Gastrocnemius medialis (tissue), 4 donors: ENCODE results near the gene FAM168A. TPM values are rescaled to one million over a fixed set of nuclear protein-coding genes. Genes with fewer than 3 reads are reported as not detected.

Experiments
- ATAC-seq, 2 donors: fragments of 150-250 bp; one replicate each; pipeline ENCODE4 v1.9.1; 2016
- DNase-seq, 2 donors: peaks; one replicate each; pipeline ENCODE4 v3.0.0-alpha.2; 2019
- H3K27ac ChIP-seq, 4 donors: fragments of 200-600 bp; sonication (generic); 1 replicate in 1 of 4; 2 replicates in 3 of 4; pipeline ENCODE4 v1.5.1; 2016 to 2018; ENCODE audit warnings: mild to moderate bottlenecking in 2 of 4, moderate library complexity in 1 of 4
- H3K27me3 ChIP-seq, 3 donors: fragments of 200-600 bp; sonication (generic) in 2 of 3; 1 replicate in 1 of 3; 2 replicates in 2 of 3; pipeline versions ENCODE4 v1.5.1 to v1.6.0; 2016 to 2019; ENCODE audit warnings: mild to moderate bottlenecking in 1 of 3, moderate library complexity in 1 of 3
- H3K36me3 ChIP-seq, 2 donors: fragments of 200-600 bp; sonication (generic) in 1 of 2; one replicate each; pipeline ENCODE4 v1.5.1; 2017 to 2018
- H3K4me1 ChIP-seq, 2 donors: fragments of 200-600 bp; sonication (generic) in 1 of 2; one replicate each; pipeline ENCODE4 v1.5.1; 2016 to 2017; ENCODE audit warnings: mild to moderate bottlenecking in 2 of 2
- H3K4me3 ChIP-seq, 4 donors: fragments of 200-600 bp; sonication (generic) in 3 of 4; 1 replicate in 1 of 4; 2 replicates in 3 of 4; pipeline ENCODE4 v1.5.1; 2016 to 2019; ENCODE audit warnings: mild to moderate bottlenecking in 2 of 4
- H3K9me3 ChIP-seq, 3 donors: fragments of 200-600 bp; sonication (generic) in 2 of 3; 1 replicate in 1 of 3; 2 replicates in 2 of 3; pipeline ENCODE4 v1.5.1; 2016 to 2019
- POLR2A ChIP-seq, 2 donors: fragments of 450-650 bp; IDR thresholded peaks; one replicate each; pipeline ENCODE4 v1.6.1; 2017; ENCODE audit warnings: antibody characterized with exemption in 2 of 2, mild to moderate bottlenecking in 2 of 2, moderate library complexity in 2 of 2
- in situ Hi-C, 4 donors: fragments of 200-750 bp; cut with MboI; loops; one replicate each; pipeline versions ENCODE4 v1.15.0 to v1.8.0; 2017; ENCODE audit warnings: low sequenced_read_pairs in 4 of 4
- intact Hi-C: fragments of 100-400 bp; cut with DNase I; formaldehyde crosslinking; loops from one replicate; pipeline ENCODE4 v1.15.1; 2023; ENCODE audit warnings: low total_unique reads
- total RNA-seq, 4 donors: library from RNA; depleted of rRNA; stranded (reverse); fragments of >200 nt; gene quantifications; one replicate each; pipeline versions ENCODE4 v1.1.0 to v1.2.3, GENCODE V29; 2016
- TF ChIP-seq, protein P1 (sequence below), 5 experiments: fragments of 450-650 bp in 3 of 5; fragments of 200-600 bp in 2 of 5; sonication (generic) in 2 of 5; IDR thresholded peaks in 4 of 5; conservative IDR thresholded peaks in 1 of 5; 1 replicate in 4 of 5; 2 replicates in 1 of 5; pipeline ENCODE4 v1.5.1; 2016 to 2019; ENCODE audit warnings: antibody characterized with exemption in 5 of 5, mild to moderate bottlenecking in 3 of 5, moderate library complexity in 3 of 5

FAM168A gene
- total RNA-seq, 4 donors from 2014 or later, result 15.9 to 29.3 (median 21.4) TPM

DNA sequence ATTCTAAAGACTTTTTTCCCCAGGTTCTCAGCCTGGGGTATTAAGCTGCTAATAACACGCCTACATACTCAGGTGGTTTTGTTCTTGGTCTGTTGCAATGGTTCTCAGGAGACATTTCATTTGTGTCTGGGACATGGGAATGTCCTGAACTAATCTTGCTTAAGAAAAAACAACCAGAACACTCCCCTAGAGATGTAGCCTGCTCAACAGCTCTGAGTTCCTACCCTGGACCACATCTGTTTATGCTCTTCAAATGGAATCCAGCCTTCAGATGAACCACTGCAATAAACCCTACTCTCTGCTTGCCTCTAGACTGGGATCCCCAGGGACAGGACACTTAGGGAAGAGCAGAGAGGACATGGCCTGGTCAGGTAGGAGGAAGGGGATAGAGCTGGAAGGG, 191.8 kb downstream of the FAM168A start:
- no peaks in the 10 kb centered on the region for H3K9me3 ChIP-seq
- intact Hi-C loops, result no loop called here
- peaks cover 4 to 9% of the 10 kb centered on the region in 2 donors for H3K4me1 ChIP-seq
- no peak overlapping the region for H3K27ac ChIP-seq
- H3K4me3 ChIP-seq, result no peak overlapping the region
- TF ChIP-seq, protein P1, sequence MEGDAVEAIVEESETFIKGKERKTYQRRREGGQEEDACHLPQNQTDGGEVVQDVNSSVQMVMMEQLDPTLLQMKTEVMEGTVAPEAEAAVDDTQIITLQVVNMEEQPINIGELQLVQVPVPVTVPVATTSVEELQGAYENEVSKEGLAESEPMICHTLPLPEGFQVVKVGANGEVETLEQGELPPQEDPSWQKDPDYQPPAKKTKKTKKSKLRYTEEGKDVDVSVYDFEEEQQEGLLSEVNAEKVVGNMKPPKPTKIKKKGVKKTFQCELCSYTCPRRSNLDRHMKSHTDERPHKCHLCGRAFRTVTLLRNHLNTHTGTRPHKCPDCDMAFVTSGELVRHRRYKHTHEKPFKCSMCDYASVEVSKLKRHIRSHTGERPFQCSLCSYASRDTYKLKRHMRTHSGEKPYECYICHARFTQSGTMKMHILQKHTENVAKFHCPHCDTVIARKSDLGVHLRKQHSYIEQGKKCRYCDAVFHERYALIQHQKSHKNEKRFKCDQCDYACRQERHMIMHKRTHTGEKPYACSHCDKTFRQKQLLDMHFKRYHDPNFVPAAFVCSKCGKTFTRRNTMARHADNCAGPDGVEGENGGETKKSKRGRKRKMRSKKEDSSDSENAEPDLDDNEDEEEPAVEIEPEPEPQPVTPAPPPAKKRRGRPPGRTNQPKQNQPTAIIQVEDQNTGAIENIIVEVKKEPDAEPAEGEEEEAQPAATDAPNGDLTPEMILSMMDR (IDR thresholded peaks at IDR 0.05 in 4 of 5, conservative IDR thresholded peaks at IDR 0.05 in 1 of 5), result no peak
- TF ChIP-seq POLR2A (IDR thresholded peaks at IDR 0.05), result no peak
- DNase-seq (no peak), ATAC-seq (no peak)
- H3K36me3 ChIP-seq, result peaks cover 0 to 13% of the 10 kb centered on the region in 2 donors
- no peaks in the 10 kb centered on the region for H3K27me3 ChIP-seq
- in situ Hi-C loops, result loop anchor here (5.0 to 10.0 kb wide), 2 partner anchors 249 to 256 kb away; no protein-coding TSS in a partner anchor

DNA sequence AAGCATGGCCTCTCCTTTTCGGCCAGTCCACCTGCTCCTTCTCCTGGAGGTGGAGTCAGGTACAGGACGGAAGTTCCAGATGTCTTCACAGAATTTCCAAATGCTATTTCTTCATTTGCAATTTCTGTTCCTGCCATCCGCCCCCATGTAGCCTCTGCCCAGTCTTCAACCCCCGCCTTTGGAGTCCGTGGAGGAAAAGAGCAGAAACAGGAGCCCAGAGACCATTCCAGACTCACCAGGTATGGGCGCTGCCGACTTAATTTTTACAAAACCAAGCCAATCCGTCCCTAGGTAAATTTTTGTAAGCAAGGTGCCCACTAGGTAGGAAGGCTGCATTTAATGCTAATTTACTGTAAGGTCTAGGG, 192.8 kb downstream of the FAM168A start:
- intact Hi-C loops, result no loop called here
- Histone ChIP-seq H3K27me3 (no peaks in the 10 kb centered on the region), H3K27ac (no peak overlapping the region), H3K9me3 (no peaks in the 10 kb centered on the region), H3K4me3 (no peak overlapping the region), H3K36me3 (peaks cover 0 to 13% of the 10 kb centered on the region in 2 donors), H3K4me1 (peaks cover 4 to 9% of the 10 kb centered on the region in 2 donors)
- no peak for TF ChIP-seq POLR2A (IDR thresholded peaks at IDR 0.05)
- TF ChIP-seq, protein P1 (IDR thresholded peaks at IDR 0.05 in 4 of 5, conservative IDR thresholded peaks at IDR 0.05 in 1 of 5), result no peak
- in situ Hi-C loops, result loop anchor here (5.0 to 10.0 kb wide), 2 partner anchors 250 to 257 kb away; no protein-coding TSS in a partner anchor
- ATAC-seq (no peak), DNase-seq (no peak)

DNA sequence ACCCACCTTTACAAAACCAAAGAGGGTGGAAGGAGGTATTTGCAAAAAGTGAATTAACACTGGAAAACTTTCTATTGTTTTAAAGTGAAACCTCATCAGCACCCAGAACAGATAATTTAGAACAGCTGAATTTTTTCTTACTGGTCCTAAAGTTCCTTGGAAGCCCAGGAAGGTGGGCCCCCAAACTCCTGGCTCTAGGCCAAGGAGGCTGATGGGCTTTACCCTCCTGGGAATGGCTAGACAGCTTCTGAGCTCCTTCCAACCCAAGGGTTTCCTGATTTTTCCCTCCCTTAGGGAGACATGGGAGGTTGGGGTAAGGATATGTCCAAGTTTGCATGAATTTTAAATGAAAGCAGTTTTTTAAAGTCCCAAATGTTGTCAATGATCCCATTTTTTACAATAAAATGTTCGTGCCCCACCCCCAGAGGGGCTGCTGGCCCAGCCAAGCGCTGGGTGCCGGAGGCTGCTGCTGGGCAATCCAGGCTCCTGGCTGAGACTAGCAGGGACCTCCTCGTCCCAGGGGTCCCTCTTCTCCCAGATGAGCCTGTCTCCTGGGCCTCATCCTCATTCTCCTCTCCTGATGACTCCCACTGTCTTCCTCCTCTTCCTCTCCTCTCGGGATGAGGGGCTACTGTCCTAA, 193.3 kb downstream of the FAM168A start:
- in situ Hi-C loops (loop anchor here (5.0 to 10.0 kb wide), 2 partner anchors 250 to 258 kb away; no protein-coding TSS in a partner anchor), intact Hi-C loops (loop anchor here (5.0 kb wide), 1 partner anchor 258 kb away; no protein-coding TSS in a partner anchor)
- Histone ChIP-seq H3K36me3 (peaks cover 0 to 13% of the 10 kb centered on the region in 2 donors), H3K4me3 (no peak overlapping the region), H3K9me3 (no peaks in the 10 kb centered on the region), H3K4me1 (peaks cover 4 to 9% of the 10 kb centered on the region in 2 donors), H3K27me3 (no peaks in the 10 kb centered on the region), H3K27ac (peak overlapping the region in 2 of 4 donors; percentile 3 to 8)
- TF ChIP-seq, protein P1 (IDR thresholded peaks at IDR 0.05 in 4 of 5, conservative IDR thresholded peaks at IDR 0.05 in 1 of 5), result no peak
- TF ChIP-seq POLR2A (IDR thresholded peaks at IDR 0.05), result no peak
- DNase-seq, result no peak
- ATAC-seq, result no peak

DNA sequence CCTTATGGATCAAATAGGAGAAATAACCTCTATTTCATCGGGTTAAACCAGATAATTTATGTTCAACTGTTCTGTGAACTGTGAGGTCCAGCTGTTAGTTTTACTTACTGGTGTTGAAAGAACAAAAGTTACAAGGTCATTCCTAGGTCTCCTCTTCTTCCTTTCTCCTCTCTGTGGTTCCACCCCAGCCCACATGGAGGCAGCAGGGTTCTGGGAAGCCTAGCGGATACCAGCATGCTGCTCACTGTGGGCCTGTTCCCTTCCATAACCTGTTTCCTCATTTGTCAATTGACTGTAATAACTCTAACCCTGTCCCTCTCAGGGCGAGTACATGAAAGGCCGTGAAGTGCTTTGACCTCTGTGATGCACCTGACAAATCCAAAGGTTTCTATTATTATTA, 193.9 kb downstream of the FAM168A start:
- intact Hi-C loops, result loop anchor here (5.0 kb wide), 1 partner anchor 258 kb away; no protein-coding TSS in a partner anchor
- in situ Hi-C loops, result loop anchor here in 3 of 4 donors (10.0 kb wide), 1 partner anchor 251 kb away; no protein-coding TSS in a partner anchor
- Histone ChIP-seq H3K4me3 (no peak overlapping the region), H3K27me3 (no peaks in the 10 kb centered on the region), H3K27ac (peak overlapping the region; percentile 3 to 43 (median 14)), H3K36me3 (peaks cover 0 to 10% of the 10 kb centered on the region in 2 donors), H3K9me3 (no peaks in the 10 kb centered on the region), H3K4me1 (peaks cover 4 to 9% of the 10 kb centered on the region in 2 donors)
- DNase-seq (peak in 1 of 2 donors; percentile 73), ATAC-seq (peak; percentile 59 to 63)
- TF ChIP-seq, protein P1 (IDR thresholded peaks at IDR 0.05 in 4 of 5, conservative IDR thresholded peaks at IDR 0.05 in 1 of 5), result peak; percentile 50 to 74 (median 59)
- TF ChIP-seq POLR2A (IDR thresholded peaks at IDR 0.05), result no peak
